ACC112 (cell line): ENCODE measurements around the gene ACOXL.

Source experiments
- H2AFZ ChIP-seq: fragments of 200-600 bp; sonication (generic); one replicate; pipeline ENCODE4 v1.6.0; 2017; ENCODE audit warnings: antibody characterized with exemption, low read length; ENCODE audit not compliant: unreplicated experiment
- H3K27ac ChIP-seq: fragments of 200-600 bp; sonication (generic); 2 replicates; pipeline ENCODE4 v1.5.1; 2014; ENCODE audit warnings: low read depth, mild to moderate bottlenecking, antibody characterized with exemption, low read length, moderate library complexity
- H3K27me3 ChIP-seq: fragments of 200-600 bp; sonication (generic); 2 replicates; pipeline ENCODE4 v1.6.1; 2014; ENCODE audit warnings: mild to moderate bottlenecking, antibody characterized with exemption, low read length, moderate library complexity, mixed read lengths; ENCODE audit not compliant: insufficient read depth
- H3K36me3 ChIP-seq: fragments of 200-600 bp; sonication (generic); 2 replicates; pipeline ENCODE4 v1.6.1; 2016; ENCODE audit warnings: mild to moderate bottlenecking, antibody characterized with exemption, low read length, moderate library complexity, mixed read lengths; ENCODE audit not compliant: insufficient read depth
- H3K4me1 ChIP-seq: fragments of 200-600 bp; sonication (generic); one replicate; pipeline ENCODE4 v1.6.1; 2016; ENCODE audit warnings: low read length, mixed read lengths; ENCODE audit not compliant: insufficient read depth, unreplicated experiment, control insufficient read depth
- H3K4me3 ChIP-seq: fragments of 200-600 bp; sonication (generic); 2 replicates; pipeline ENCODE4 v1.5.1; 2014; ENCODE audit warnings: mild to moderate bottlenecking, low read depth, low read length
- H3K79me2 ChIP-seq: fragments of 200-600 bp; sonication (generic); one replicate; pipeline ENCODE4 v1.6.0; 2016; ENCODE audit warnings: low read length; ENCODE audit not compliant: control insufficient read depth, unreplicated experiment, insufficient read depth

The ACOXL gene

GRCh38 chr2:111030260-111030891 lies 298.0 kb downstream of the ACOXL start:
- Histone ChIP-seq H3K36me3 (no peaks in the 10 kb centered on the region), H2AFZ (no peak overlapping the region), H3K27me3 (peaks cover 19% of the 10 kb centered on the region), H3K27ac (no peak overlapping the region), H3K79me2 (no peaks in the 10 kb centered on the region), H3K4me3 (no peak overlapping the region), H3K4me1 (peaks cover 18% of the 10 kb centered on the region)

- Histone ChIP-seq H3K27ac (no peak overlapping the region), H3K79me2 (no peaks in the 10 kb centered on the region), H3K27me3 (peaks cover 19% of the 10 kb centered on the region), H3K36me3 (no peaks in the 10 kb centered on the region), H3K4me1 (peaks cover 18% of the 10 kb centered on the region), H3K4me3 (no peak overlapping the region), H2AFZ (no peak overlapping the region)
Observed at GRCh38 chr2:111030945-111031344, 298.6 kb downstream of the ACOXL start.

GRCh38 chr2:111031546-111032478 lies 299.4 kb downstream of the ACOXL start:
- Histone ChIP-seq H3K36me3 (no peaks in the 10 kb centered on the region), H2AFZ (no peak overlapping the region), H3K4me1 (peaks cover 18% of the 10 kb centered on the region), H3K79me2 (no peaks in the 10 kb centered on the region), H3K4me3 (no peak overlapping the region), H3K27ac (no peak overlapping the region), H3K27me3 (peaks cover 21% of the 10 kb centered on the region)

GRCh38 chr2:111032721-111033429 lies 300.5 kb downstream of the ACOXL start:
- H3K4me1 ChIP-seq = peaks cover 18% of the 10 kb centered on the region

GRCh38 chr2:111034146-111034545 lies 301.8 kb downstream of the ACOXL start:
- no peak overlapping the region for H3K4me3 ChIP-seq
- no peak overlapping the region for H2AFZ ChIP-seq
- H3K27me3 ChIP-seq = peaks cover 40% of the 10 kb centered on the region
- no peak overlapping the region for H3K27ac ChIP-seq
- H3K4me1 ChIP-seq = peaks cover 18% of the 10 kb centered on the region
- H3K79me2 ChIP-seq = no peaks in the 10 kb centered on the region
- H3K36me3 ChIP-seq = no peaks in the 10 kb centered on the region

More at GRCh38 chr2:111032721-111033429, 300.5 kb downstream of the ACOXL start:
- Histone ChIP-seq H3K4me3 (no peak overlapping the region), H3K79me2 (no peaks in the 10 kb centered on the region), H3K27me3 (peaks cover 28% of the 10 kb centered on the region), H3K36me3 (no peaks in the 10 kb centered on the region), H2AFZ (no peak overlapping the region), H3K27ac (no peak overlapping the region)

- H3K36me3 ChIP-seq = no peaks in the 10 kb centered on the region
- H3K27ac ChIP-seq = no peak overlapping the region
- no peak overlapping the region for H3K4me3 ChIP-seq
- H3K4me1 ChIP-seq = peaks cover 18% of the 10 kb centered on the region
- peaks cover 45% of the 10 kb centered on the region for H3K27me3 ChIP-seq
- H2AFZ ChIP-seq = no peak overlapping the region
- no peaks in the 10 kb centered on the region for H3K79me2 ChIP-seq
Observed at GRCh38 chr2:111034606-111035005, 302.2 kb downstream of the ACOXL start.

- H3K27ac ChIP-seq = no peak overlapping the region
- no peak overlapping the region for H3K4me3 ChIP-seq
- peaks cover 58% of the 10 kb centered on the region for H3K27me3 ChIP-seq
- no peaks in the 10 kb centered on the region for H3K79me2 ChIP-seq
- no peaks in the 10 kb centered on the region for H3K36me3 ChIP-seq
- H3K4me1 ChIP-seq = peaks cover 18% of the 10 kb centered on the region
- H2AFZ ChIP-seq = no peak overlapping the region
Observed at GRCh38 chr2:111035830-111036441, 303.6 kb downstream of the ACOXL start.

GRCh38 chr2:111037128-111037527 lies 304.8 kb downstream of the ACOXL start:
- Histone ChIP-seq H3K36me3 (no peaks in the 10 kb centered on the region), H3K27ac (no peak overlapping the region), H2AFZ (no peak overlapping the region), H3K4me3 (no peak overlapping the region), H3K27me3 (peaks cover 70% of the 10 kb centered on the region), H3K79me2 (no peaks in the 10 kb centered on the region), H3K4me1 (peaks cover 14% of the 10 kb centered on the region)

- H3K4me1 ChIP-seq = no peaks in the 10 kb centered on the region
- H3K36me3 ChIP-seq = no peaks in the 10 kb centered on the region
- no peak overlapping the region for H3K27ac ChIP-seq
- no peak overlapping the region for H3K4me3 ChIP-seq
- no peaks in the 10 kb centered on the region for H3K79me2 ChIP-seq
- H2AFZ ChIP-seq = no peak overlapping the region
- H3K27me3 ChIP-seq = peaks cover 96% of the 10 kb centered on the region
Observed at GRCh38 chr2:111039628-111040383, 307.4 kb downstream of the ACOXL start.
